Measurements from ENCODE around the gene ABCG8. TPM values are rescaled to one million over a fixed set of nuclear protein-coding genes. Genes with fewer than 3 reads are reported as not detected.

ABCG8 gene
- total RNA-seq, 6 experiments from 2014 or later: 30.1 to 116 (median 49.0) TPM

GRCh38 chr2:43803113-43803512 lies 35.7 kb upstream of the ABCG8 start:
- TF ChIP-seq POLR2A (IDR thresholded peaks at IDR 0.05) (no peak), CTCF (IDR thresholded peaks at IDR 0.05) (no peak)
- Histone ChIP-seq H3K4me3 (no peak overlapping the region), H3K27me3 (no peaks in the 10 kb centered on the region), H3K27ac (peak overlapping the region in 1 of 3 donors; percentile 3), H3K9me3 (no peaks in the 10 kb centered on the region), H3K4me1 (peaks cover 0 to 40% (median 13%) of the 10 kb centered on the region in 4 donors), H3K36me3 (no peaks in the 10 kb centered on the region)
- 11% methylated on average over 1 of the region's 1 CpG for WGBS (ENCODE audit: insufficient coverage, low coverage, low lambda C conversion rate, missing lambda C conversion rate)
- no peak for DNase-seq
- peak in 1 of 4 donors; percentile 26 for ATAC-seq
- intact Hi-C loops (cut with DNase I): no loop called here

- intact Hi-C loops (cut with DNase I): no loop called here
- ATAC-seq (peak; percentile 48 to 59 (median 54)), DNase-seq (no peak)
- WGBS (ENCODE audit: insufficient coverage, low coverage, low lambda C conversion rate, missing lambda C conversion rate): 12% methylated on average over 2 of the region's 2 CpGs
- Histone ChIP-seq H3K4me1 (peaks cover 0 to 49% (median 21%) of the 10 kb centered on the region in 4 donors), H3K9me3 (no peaks in the 10 kb centered on the region), H3K4me3 (no peak overlapping the region), H3K36me3 (no peaks in the 10 kb centered on the region), H3K27ac (peak overlapping the region; percentile 22 to 73 (median 69)), H3K27me3 (no peaks in the 10 kb centered on the region)
- TF ChIP-seq CTCF (IDR thresholded peaks at IDR 0.05) (no peak), POLR2A (IDR thresholded peaks at IDR 0.05) (no peak)
These were observed 32.1 kb upstream of the ABCG8 start for GRCh38 chr2:43806719-43807031.

GRCh38 chr2:43810452-43810851 lies 28.3 kb upstream of the ABCG8 start:
- intact Hi-C loops (cut with DNase I): no loop called here

GRCh38 chr2:43810888-43811287 lies 27.9 kb upstream of the ABCG8 start:
- DNase-seq (no peak), ATAC-seq (no peak)
- Histone ChIP-seq H3K4me1 (peaks cover 0 to 35% (median 16%) of the 10 kb centered on the region in 4 donors), H3K27me3 (no peaks in the 10 kb centered on the region), H3K36me3 (no peaks in the 10 kb centered on the region), H3K27ac (no peak overlapping the region), H3K9me3 (no peaks in the 10 kb centered on the region), H3K4me3 (no peak overlapping the region)
- intact Hi-C loops (cut with DNase I): no loop called here
- TF ChIP-seq POLR2A (IDR thresholded peaks at IDR 0.05) (no peak), CTCF (IDR thresholded peaks at IDR 0.05) (no peak)
- 61% methylated on average over 1 of the region's 1 CpG for WGBS (ENCODE audit: insufficient coverage, low coverage, low lambda C conversion rate, missing lambda C conversion rate)

More at GRCh38 chr2:43810452-43810851, 28.3 kb upstream of the ABCG8 start:
- H3K4me1 ChIP-seq: peaks cover 0 to 39% (median 18%) of the 10 kb centered on the region in 4 donors
- H3K27ac ChIP-seq: peak overlapping the region in 1 of 3 donors; percentile 73
- H3K36me3 ChIP-seq: no peaks in the 10 kb centered on the region
- H3K27me3 ChIP-seq: no peaks in the 10 kb centered on the region
- no peaks in the 10 kb centered on the region for H3K9me3 ChIP-seq
- 43% methylated on average over 2 of the region's 2 CpGs for WGBS (ENCODE audit: insufficient coverage, low coverage, low lambda C conversion rate, missing lambda C conversion rate)
- DNase-seq (no peak), ATAC-seq (no peak)
- TF ChIP-seq POLR2A (IDR thresholded peaks at IDR 0.05): no peak
- TF ChIP-seq CTCF (IDR thresholded peaks at IDR 0.05): no peak
- H3K4me3 ChIP-seq: no peak overlapping the region

- Histone ChIP-seq H3K9me3 (no peaks in the 10 kb centered on the region), H3K4me3 (no peak overlapping the region), H3K36me3 (peaks cover 0 to 10% (median 0%) of the 10 kb centered on the region in 4 donors), H3K27me3 (no peaks in the 10 kb centered on the region), H3K27ac (no peak overlapping the region), H3K4me1 (peaks cover 0 to 31% (median 10%) of the 10 kb centered on the region in 4 donors)
- ATAC-seq (no peak), DNase-seq (no peak)
- TF ChIP-seq POLR2A (IDR thresholded peaks at IDR 0.05): no peak
- no peak for TF ChIP-seq CTCF (IDR thresholded peaks at IDR 0.05)
- intact Hi-C loops (cut with DNase I): no loop called here
- WGBS (ENCODE audit: insufficient coverage, low coverage, low lambda C conversion rate, missing lambda C conversion rate): 77% methylated on average over 2 of the region's 2 CpGs
These were observed 26.8 kb upstream of the ABCG8 start for GRCh38 chr2:43812006-43812405.
